ENCODE data around the gene SLC39A12.

The SLC39A12 gene

GRCh38 chr10:17961551-17962422 lies 10.1 kb downstream of the SLC39A12 start:
- DNase-seq (ENCODE audit: low read depth in 2 of 2): no peak

- no peak for DNase-seq (ENCODE audit: low read depth in 2 of 2)
Observed at GRCh38 chr10:17963431-17963830, 11.7 kb downstream of the SLC39A12 start.

- DNase-seq (ENCODE audit: low read depth in 2 of 2): no peak
Observed at GRCh38 chr10:17965649-17966235, 14.0 kb downstream of the SLC39A12 start.

- DNase-seq (ENCODE audit: low read depth in 2 of 2): no peak
Observed at GRCh38 chr10:17974505-17974904, 22.8 kb downstream of the SLC39A12 start.

GRCh38 chr10:17980846-17981565 lies 29.3 kb downstream of the SLC39A12 start:
- no peak for DNase-seq (ENCODE audit: low read depth in 2 of 2)

- DNase-seq (ENCODE audit: low read depth in 2 of 2): no peak
Observed at GRCh38 chr10:17981766-17982380, 30.2 kb downstream of the SLC39A12 start.

- DNase-seq (ENCODE audit: low read depth in 2 of 2): no peak
Observed at GRCh38 chr10:17984056-17984455, 32.3 kb downstream of the SLC39A12 start.

- DNase-seq (ENCODE audit: low read depth in 2 of 2): no peak
Observed at GRCh38 chr10:17984563-17984962, 32.8 kb downstream of the SLC39A12 start.

GRCh38 chr10:17989908-17990767 lies 38.4 kb downstream of the SLC39A12 start:
- DNase-seq (ENCODE audit: low read depth in 2 of 2): no peak

GRCh38 chr10:17992266-17992665 lies 40.5 kb downstream of the SLC39A12 start:
- no peak for DNase-seq (ENCODE audit: low read depth in 2 of 2)

- no peak for DNase-seq (ENCODE audit: low read depth in 2 of 2)
Observed at GRCh38 chr10:17993361-17993760, 41.6 kb downstream of the SLC39A12 start.

GRCh38 chr10:18000601-18001000 lies 48.9 kb downstream of the SLC39A12 start:
- no peak for DNase-seq (ENCODE audit: low read depth in 2 of 2)

- no peak for DNase-seq (ENCODE audit: low read depth in 2 of 2)
Observed at GRCh38 chr10:18005445-18005780, 53.7 kb downstream of the SLC39A12 start.

GRCh38 chr10:18005781-18006456 lies 54.2 kb downstream of the SLC39A12 start:
- no peak for DNase-seq (ENCODE audit: low read depth in 2 of 2)

- DNase-seq (ENCODE audit: low read depth in 2 of 2): no peak
Observed at GRCh38 chr10:18008986-18009385, 57.3 kb downstream of the SLC39A12 start.

GRCh38 chr10:18010050-18010449 lies 58.3 kb downstream of the SLC39A12 start:
- DNase-seq (ENCODE audit: low read depth in 2 of 2): no peak

GRCh38 chr10:18020523-18020922 lies 68.8 kb downstream of the SLC39A12 start:
- DNase-seq (ENCODE audit: low read depth in 2 of 2): no peak

- DNase-seq (ENCODE audit: low read depth in 2 of 2): no peak
Observed at GRCh38 chr10:18021725-18022480, 70.2 kb downstream of the SLC39A12 start.

- DNase-seq (ENCODE audit: low read depth in 2 of 2): no peak
Observed at GRCh38 chr10:18043148-18044006, 91.7 kb downstream of the SLC39A12 start.

All from stimulated activated CD4-positive, alpha-beta T cell treated with anti-CD3 and anti-CD28 coated beads, Interleukin-12 subunit alpha, Interleukin-12 subunit beta, amount 100 ng/mL, for 24 hours (primary cell).